Progenitor cell of endocrine pancreas (in vitro differentiated cells): ENCODE data around the gene EVC2. TPM values are rescaled to one million over a fixed set of nuclear protein-coding genes. Genes with fewer than 3 reads are reported as not detected.
"Not testable (repeated sequence)": the region's sequence is repeated elsewhere in the genome, so short reads cannot be mapped to it uniquely, and the experiment has no call there.

Source experiments
- DNase-seq: peaks from one replicate; pipeline ENCODE4 v3.0.0; 2021; ENCODE audit warnings: low spot score; ENCODE audit not compliant: unreplicated experiment
- H3K27ac Mint-ChIP-seq: 2 replicates; pipeline ENCODE4 v1.8.0; 2021; ENCODE audit warnings: mild to moderate bottlenecking, moderate library complexity, mixed read lengths
- H3K27me3 Mint-ChIP-seq: 2 replicates; pipeline ENCODE4 v1.8.0; 2021; ENCODE audit warnings: mixed read lengths
- H3K36me3 Mint-ChIP-seq: 2 replicates; pipeline ENCODE4 v1.8.0; 2022; ENCODE audit warnings: mixed read lengths; ENCODE audit not compliant: insufficient read depth
- H3K4me1 Mint-ChIP-seq: 2 replicates; pipeline ENCODE4 v1.8.0; 2021; ENCODE audit warnings: low read depth, mixed read lengths
- H3K4me3 Mint-ChIP-seq: 2 replicates; pipeline ENCODE4 v1.8.0; 2021; ENCODE audit warnings: low read depth, mild to moderate bottlenecking, moderate library complexity, mixed read lengths
- H3K9me3 Mint-ChIP-seq: 2 replicates; pipeline ENCODE4 v1.8.0; 2021; ENCODE audit warnings: low read depth, mixed read lengths
- CTCF ChIP-seq: fragments of 200-600 bp; sonication (generic); IDR thresholded peaks from one replicate; pipeline ENCODE4 v1.5.0; 2021; ENCODE audit warnings: antibody characterized with exemption, mild to moderate bottlenecking; ENCODE audit not compliant: unreplicated experiment
- total RNA-seq: library from RNA; stranded (reverse); gene quantifications from 2 replicates; pipeline ENCODE4 v1.2.1, GENCODE V29; 2021

The EVC2 gene
- total RNA-seq, 1 donor from 2014 or later, result 14.1 TPM

- Mint-ChIP-seq H3K4me1 (peaks cover 10% of the 10 kb centered on the region), H3K27ac (no peak overlapping the region), H3K27me3 (no peaks in the 10 kb centered on the region), H3K4me3 (no peak overlapping the region), H3K36me3 (peaks cover 28% of the 10 kb centered on the region), H3K9me3 (no peaks in the 10 kb centered on the region)
- no peak for DNase-seq
- TF ChIP-seq CTCF, result no peak
Measured at GRCh38 chr4:5609306-5610007, 98.9 kb downstream of the EVC2 start.

GRCh38 chr4:5593828-5594227 is 114.5 kb downstream of the EVC2 start:
- not testable (repeated sequence) for H3K4me1 Mint-ChIP-seq, DNase-seq, H3K4me3 Mint-ChIP-seq, H3K27me3 Mint-ChIP-seq, H3K27ac Mint-ChIP-seq
- peaks cover 16% of the 10 kb centered on the region for H3K9me3 Mint-ChIP-seq
- H3K36me3 Mint-ChIP-seq, result peaks cover 46% of the 10 kb centered on the region

DNA sequence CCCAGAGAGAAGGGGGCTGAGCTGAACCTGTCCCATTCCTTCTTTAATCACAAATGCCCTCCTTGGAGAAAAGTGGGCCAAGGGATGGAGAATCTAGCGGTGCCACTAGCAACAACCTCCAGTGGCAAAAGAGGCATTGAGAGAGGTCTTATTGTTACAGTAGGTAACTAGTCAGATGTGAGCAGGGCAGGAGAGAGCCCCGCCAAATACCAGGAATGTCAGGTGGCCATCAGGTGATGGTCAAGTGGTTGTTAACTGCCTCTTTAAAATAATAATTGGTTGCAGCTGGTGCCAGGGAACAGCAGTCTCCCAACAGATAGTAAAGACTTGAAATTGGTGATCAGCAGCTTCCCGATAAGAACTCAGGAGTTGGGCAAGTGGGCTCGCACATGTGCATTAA is 116.1 kb downstream of the EVC2 start:
- Mint-ChIP-seq H3K27me3 (no peaks in the 10 kb centered on the region), H3K4me1 (no peaks in the 10 kb centered on the region), H3K4me3 (no peak overlapping the region), H3K9me3 (peaks cover 28% of the 10 kb centered on the region), H3K27ac (no peak overlapping the region), H3K36me3 (peaks cover 55% of the 10 kb centered on the region)
- no peak for TF ChIP-seq CTCF
- no peak for DNase-seq

DNA sequence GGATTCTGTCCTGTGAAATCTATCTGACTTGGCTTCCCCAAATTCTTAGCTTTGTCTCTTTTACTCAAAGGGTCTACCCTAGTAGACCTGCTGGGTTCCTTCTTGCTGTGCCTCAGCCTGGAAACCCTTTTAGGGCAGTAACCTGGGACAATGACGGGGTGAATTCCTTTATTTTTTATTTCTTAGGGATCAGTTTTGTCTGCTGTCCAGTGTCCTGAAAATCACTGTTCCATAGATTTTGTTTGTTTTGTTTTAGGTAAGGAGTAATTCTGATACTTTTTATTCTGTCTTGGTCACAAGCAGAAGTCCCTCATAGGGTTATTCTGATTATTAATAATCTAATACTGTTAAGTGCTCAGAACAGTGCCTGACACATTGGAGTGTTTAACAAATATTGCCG is 118.9 kb downstream of the EVC2 start:
- Mint-ChIP-seq H3K4me3 (no peak overlapping the region), H3K27me3 (no peaks in the 10 kb centered on the region), H3K36me3 (peaks cover 57% of the 10 kb centered on the region), H3K9me3 (peaks cover 18% of the 10 kb centered on the region), H3K27ac (no peak overlapping the region), H3K4me1 (peaks cover 3% of the 10 kb centered on the region)
- no peak for DNase-seq
- TF ChIP-seq CTCF, result no peak

DNA sequence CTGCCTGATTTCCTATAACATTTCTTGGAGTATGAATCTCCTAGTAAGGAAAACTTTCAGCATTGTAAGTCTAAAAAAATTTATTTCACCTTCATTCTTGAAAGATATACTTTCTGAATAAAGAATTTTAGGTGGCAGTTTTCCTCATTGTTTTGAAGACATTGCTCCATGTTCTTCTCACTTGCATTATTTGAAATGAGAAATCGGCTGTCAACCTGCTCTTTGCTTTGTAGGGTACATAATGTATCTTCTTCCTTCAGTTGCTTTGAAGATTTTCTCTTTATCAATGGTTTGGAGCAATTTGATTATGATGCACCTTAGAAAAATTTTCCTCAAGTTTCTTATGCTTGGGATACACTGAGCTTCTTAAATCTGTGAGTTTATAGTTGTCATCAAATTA is 120.3 kb downstream of the EVC2 start:
- H3K27me3 Mint-ChIP-seq, result no peaks in the 10 kb centered on the region
- no peak for TF ChIP-seq CTCF
- H3K4me1 Mint-ChIP-seq, result peaks cover 3% of the 10 kb centered on the region
- peaks cover 21% of the 10 kb centered on the region for H3K9me3 Mint-ChIP-seq
- no peak overlapping the region for H3K27ac Mint-ChIP-seq
- H3K36me3 Mint-ChIP-seq, result peaks cover 58% of the 10 kb centered on the region
- no peak overlapping the region for H3K4me3 Mint-ChIP-seq
- no peak for DNase-seq

DNA sequence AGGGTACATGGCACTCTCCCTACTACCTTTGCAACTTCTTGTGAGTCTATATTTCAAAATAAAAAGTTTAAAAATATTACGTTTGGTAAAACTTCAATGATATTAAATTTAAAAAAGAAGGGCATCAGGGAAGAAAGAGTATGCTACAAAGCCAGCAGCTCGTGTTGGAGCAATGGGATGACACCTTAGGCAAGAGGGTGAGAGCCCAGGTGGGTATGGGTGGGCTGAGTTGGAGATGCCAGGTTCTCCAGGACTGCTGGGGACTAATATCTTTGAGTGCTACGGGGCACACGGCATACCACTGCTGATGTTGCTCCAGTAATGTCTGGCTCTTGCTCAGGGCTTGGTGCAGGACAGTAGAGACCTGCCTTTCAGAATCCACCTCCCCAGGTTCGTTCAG is 132.4 kb downstream of the EVC2 start:
- DNase-seq, result no peak
- H3K9me3 Mint-ChIP-seq, result peaks cover 1% of the 10 kb centered on the region
- H3K27me3 Mint-ChIP-seq, result no peaks in the 10 kb centered on the region
- no peaks in the 10 kb centered on the region for H3K4me1 Mint-ChIP-seq
- no peak overlapping the region for H3K27ac Mint-ChIP-seq
- no peak for TF ChIP-seq CTCF
- no peak overlapping the region for H3K4me3 Mint-ChIP-seq
- H3K36me3 Mint-ChIP-seq, result peaks cover 20% of the 10 kb centered on the region
